CD14-positive monocyte (primary cell): ENCODE measurements around the gene SP6. TPM values are rescaled to one million over a fixed set of nuclear protein-coding genes. Genes with fewer than 3 reads are reported as not detected.

Experiments used
- DNase-seq, 3 donors: peaks; one replicate each; pipeline ENCODE4 v3.0.0-alpha.2; 2011 to 2022
- H2AFZ ChIP-seq: 2 replicates; pipeline ENCODE4 v1.6.0; 2012; ENCODE audit warnings: mild to moderate bottlenecking, low read depth, low read length, inconsistent platforms; ENCODE audit not compliant: insufficient read depth, poor library complexity, severe bottlenecking
- H3K27ac ChIP-seq, 2 donors: 1 replicate in 1 of 2; 2 replicates in 1 of 2; pipeline ENCODE4 v1.5.1; 2012 to 2013; ENCODE audit warnings: low read length in 2 of 2, control low read depth in 1 of 2, inconsistent platforms in 1 of 2, low read depth in 1 of 2, mild to moderate bottlenecking in 1 of 2
- H3K27me3 ChIP-seq, 2 donors: one replicate each; pipeline versions ENCODE4 v1.6.0 to v1.6.1; 2011 to 2013; ENCODE audit warnings: low read length in 2 of 2; ENCODE audit not compliant: control insufficient read depth in 2 of 2, insufficient read depth in 2 of 2
- H3K36me3 ChIP-seq, 2 donors: replicated peaks in 1 of 2; 1 replicate in 1 of 2; 2 replicates in 1 of 2; pipeline versions ENCODE4 v1.5.1 to v1.6.1; 2012 to 2013; ENCODE audit warnings: low read length in 2 of 2, control low read depth in 1 of 2, inconsistent platforms in 1 of 2, mild to moderate bottlenecking in 1 of 2; ENCODE audit not compliant: insufficient read depth in 2 of 2, control insufficient read depth in 1 of 2
- H3K4me1 ChIP-seq, 2 donors: 1 replicate in 1 of 2; 2 replicates in 1 of 2; pipeline versions ENCODE4 v1.5.1 to v1.6.1; 2012 to 2013; ENCODE audit warnings: low read length in 2 of 2, control low read depth in 1 of 2, inconsistent platforms in 1 of 2, mild to moderate bottlenecking in 1 of 2, moderate library complexity in 1 of 2; ENCODE audit not compliant: insufficient read depth in 2 of 2, control insufficient read depth in 1 of 2
- H3K4me2 ChIP-seq: replicated peaks from 2 replicates; pipeline ENCODE3; 2012; ENCODE audit warnings: low read length, moderate library complexity, mild to moderate bottlenecking; ENCODE audit not compliant: poor library complexity, severe bottlenecking; ENCODE audit errors: extremely low read depth
- H3K4me3 ChIP-seq, 3 experiments: fragments of 200-600 bp in 1 of 3; sonication (generic) in 1 of 3; replicated peaks in 1 of 3; 1 replicate in 2 of 3; 2 replicates in 1 of 3; pipeline ENCODE4 v1.5.1; 2011 to 2013; ENCODE audit warnings: low read length in 3 of 3, mild to moderate bottlenecking in 3 of 3, control low read depth in 2 of 3, low read depth in 2 of 3, inconsistent platforms in 1 of 3, moderate library complexity in 1 of 3
- H3K79me2 ChIP-seq: 2 replicates; pipeline ENCODE4 v1.6.0; 2012; ENCODE audit warnings: mild to moderate bottlenecking, control low read depth, inconsistent platforms, low read length, moderate library complexity; ENCODE audit not compliant: insufficient read depth
- H3K9ac ChIP-seq: 2 replicates; pipeline ENCODE4 v1.6.0; 2017; ENCODE audit warnings: low read length, mild to moderate bottlenecking; ENCODE audit not compliant: insufficient read depth, poor library complexity, severe bottlenecking
- H3K9me3 ChIP-seq, 2 donors: replicated peaks in 1 of 2; 1 replicate in 1 of 2; 2 replicates in 1 of 2; pipeline versions ENCODE4 v1.5.1 to v1.6.1; 2012 to 2013; ENCODE audit warnings: low read length in 2 of 2, control low read depth in 1 of 2; ENCODE audit not compliant: control insufficient read depth in 1 of 2, insufficient read depth in 1 of 2
- H4K20me1 ChIP-seq: 2 replicates; pipeline ENCODE4 v1.6.0; 2012; ENCODE audit warnings: mild to moderate bottlenecking, low read length, control low read depth, moderate library complexity; ENCODE audit not compliant: insufficient read depth
- H3K27ac Mint-ChIP-seq, 7 donors: one replicate each; pipeline ENCODE4 v1.8.0; 2020; ENCODE audit warnings: mild to moderate bottlenecking in 7 of 7, mixed read lengths in 7 of 7, moderate library complexity in 6 of 7, inconsistent platforms in 2 of 7
- H3K27me3 Mint-ChIP-seq, 3 donors: one replicate each; pipeline ENCODE4 v1.8.0; 2021 to 2022; ENCODE audit warnings: low read depth in 3 of 3, mild to moderate bottlenecking in 3 of 3, mixed read lengths in 3 of 3, moderate library complexity in 3 of 3, inconsistent platforms in 1 of 3
- H3K36me3 Mint-ChIP-seq, 2 donors: one replicate each; pipeline ENCODE4 v1.8.0; 2020; ENCODE audit warnings: mixed read lengths in 2 of 2, inconsistent platforms in 1 of 2, mild to moderate bottlenecking in 1 of 2
- H3K4me1 Mint-ChIP-seq: one replicate; pipeline ENCODE4 v1.8.0; 2020; ENCODE audit warnings: mild to moderate bottlenecking, mixed read lengths
- H3K4me3 Mint-ChIP-seq, 2 donors: one replicate each; pipeline ENCODE4 v1.8.0; 2020; ENCODE audit warnings: mild to moderate bottlenecking in 2 of 2, mixed read lengths in 2 of 2, moderate library complexity in 1 of 2
- H3K9me3 Mint-ChIP-seq, 7 donors: one replicate each; pipeline ENCODE4 v1.8.0; 2020 to 2022; ENCODE audit warnings: mixed read lengths in 7 of 7, mild to moderate bottlenecking in 6 of 7, moderate library complexity in 6 of 7, inconsistent platforms in 2 of 7
- CTCF ChIP-seq: fragments of 200-600 bp; IDR thresholded peaks from one replicate; pipeline ENCODE4 v1.8.0; 2022; ENCODE audit warnings: antibody characterized with exemption, mild to moderate bottlenecking
- WGBS: methylation state at CpG from one replicate; pipeline ENCODE4 v1.1.5; 2013; ENCODE audit warnings: missing lambda C conversion rate; ENCODE audit not compliant: insufficient coverage; 5-methylcytosine and 5-hydroxymethylcytosine counted together
- intact Hi-C, 2 donors: fragments of 100-400 bp; cut with micrococcal nuclease; formaldehyde crosslinking; loops; one replicate each; pipeline versions ENCODE4 v1.15.0 to v1.15.1; 2023
- polyA plus RNA-seq, 3 donors: library from polyadenylated mRNA; depleted of rRNA in 1 of 3; unstranded in 2 of 3; stranded (reverse) in 1 of 3; fragments of 300-500 nt in 2 of 3; fragments of >200 nt in 1 of 3; fragmentation: Illumina TruSeq in 2 of 3; gene quantifications; 1 replicate in 2 of 3; 2 replicates in 1 of 3; pipeline ENCODE4 v1.2.3, GENCODE V29; 2012 to 2021

Gene SP6
- polyA plus RNA-seq, 3 donors: 0.06 TPM; not detected in 2

- TF ChIP-seq CTCF: no peak
- H3K27me3 Mint-ChIP-seq: no peaks in the 10 kb centered on the region
- peaks cover 23% of the 10 kb centered on the region for H3K4me1 Mint-ChIP-seq
- Histone ChIP-seq H3K27ac (no peak overlapping the region), H3K4me3 (no peak overlapping the region), H3K4me1 (peaks cover 6 to 35% of the 10 kb centered on the region in 2 donors), H3K9ac (no peak overlapping the region), H3K79me2 (peaks cover 17% of the 10 kb centered on the region), H2AFZ (no peak overlapping the region), H3K9me3 (no peaks in the 10 kb centered on the region), H3K4me2 (no peak overlapping the region), H3K27me3 (no peaks in the 10 kb centered on the region), H4K20me1 (no peaks in the 10 kb centered on the region), H3K36me3 (no peaks in the 10 kb centered on the region)
- no peaks in the 10 kb centered on the region for H3K36me3 Mint-ChIP-seq
- no peaks in the 10 kb centered on the region for H3K9me3 Mint-ChIP-seq
- intact Hi-C loops: loop anchor here (2.0 to 10.0 kb wide), 3 partner anchors 47 to 227 kb away; partner anchors contain the start of gene PNPO (in 1 of the 2)
- no peak overlapping the region for H3K4me3 Mint-ChIP-seq
- WGBS: 100% methylated on average over 1 of the region's 4 CpGs
- DNase-seq: no peak
- H3K27ac Mint-ChIP-seq: peak overlapping the region in 3 of 7 donors; percentile 1 to 85 (median 78)
Measured at GRCh38 chr17:47891545-47892088, 40.7 kb upstream of the SP6 start.

GRCh38 chr17:47889734-47890529 lies 39.0 kb upstream of the SP6 start:
- Mint-ChIP-seq H3K27me3 (no peaks in the 10 kb centered on the region), H3K4me1 (peaks cover 19% of the 10 kb centered on the region), H3K36me3 (no peaks in the 10 kb centered on the region), H3K27ac (peak overlapping the region in 1 of 7 donors; percentile 38), H3K4me3 (no peak overlapping the region), H3K9me3 (no peaks in the 10 kb centered on the region)
- Histone ChIP-seq H3K79me2 (peaks cover 8% of the 10 kb centered on the region), H3K4me1 (peaks cover 3 to 28% of the 10 kb centered on the region in 2 donors), H3K36me3 (no peaks in the 10 kb centered on the region), H3K9me3 (no peaks in the 10 kb centered on the region), H3K4me3 (no peak overlapping the region), H3K4me2 (no peak overlapping the region), H3K27ac (no peak overlapping the region), H3K9ac (no peak overlapping the region), H3K27me3 (no peaks in the 10 kb centered on the region), H4K20me1 (no peaks in the 10 kb centered on the region), H2AFZ (no peak overlapping the region)
- WGBS: 54% methylated on average over 7 of the region's 11 CpGs
- intact Hi-C loops: loop anchor here (1.0 to 10.0 kb wide), 4 partner anchors 45 to 225 kb away; partner anchors contain the start of genes PNPO (in 1 of the 2) and SCRN2 (in 1 of the 2)
- DNase-seq: peak; percentile 73 to 78 (median 76)
- peak; percentile 96 for TF ChIP-seq CTCF
